ENCODE results near the gene DIAPH1.

Gene DIAPH1

GRCh38 chr5:141519605-141520565 is 98.9 kb downstream of the DIAPH1 start:
- no peak for DNase-seq (ENCODE audit: low read depth)

- peak; percentile 42 for DNase-seq (ENCODE audit: low read depth)
Measured at GRCh38 chr5:141518618-141519015, 100.2 kb downstream of the DIAPH1 start.

GRCh38 chr5:141517880-141518617 is 100.8 kb downstream of the DIAPH1 start:
- peak; percentile 87 for DNase-seq (ENCODE audit: low read depth)

- DNase-seq (ENCODE audit: low read depth), result no peak
Measured at GRCh38 chr5:141517312-141517711, 101.5 kb downstream of the DIAPH1 start.

- DNase-seq (ENCODE audit: low read depth), result no peak
Measured at GRCh38 chr5:141516672-141517025, 102.2 kb downstream of the DIAPH1 start.

- peak; percentile 21 for DNase-seq (ENCODE audit: low read depth)
Measured at GRCh38 chr5:141515946-141516671, 102.7 kb downstream of the DIAPH1 start.

- no peak for DNase-seq (ENCODE audit: low read depth)
Measured at GRCh38 chr5:141515141-141515540, 103.7 kb downstream of the DIAPH1 start.

- DNase-seq (ENCODE audit: low read depth), result no peak
Measured at GRCh38 chr5:141514330-141515133, 104.3 kb downstream of the DIAPH1 start.

- peak; percentile 85 for DNase-seq (ENCODE audit: low read depth)
Measured at GRCh38 chr5:141513627-141514329, 105.0 kb downstream of the DIAPH1 start.

- peak; percentile 41 for DNase-seq (ENCODE audit: low read depth)
Measured at GRCh38 chr5:141512911-141513626, 105.7 kb downstream of the DIAPH1 start.

- peak; percentile 65 for DNase-seq (ENCODE audit: low read depth)
Measured at GRCh38 chr5:141512390-141512910, 106.3 kb downstream of the DIAPH1 start.

- no peak for DNase-seq (ENCODE audit: low read depth)
Measured at GRCh38 chr5:141511771-141512325, 107.0 kb downstream of the DIAPH1 start.

- no peak for DNase-seq (ENCODE audit: low read depth)
Measured at GRCh38 chr5:141510850-141511601, 107.8 kb downstream of the DIAPH1 start.

- no peak for DNase-seq (ENCODE audit: low read depth)
Measured at GRCh38 chr5:141510160-141510559, 108.6 kb downstream of the DIAPH1 start.

- peak; percentile 96 for DNase-seq (ENCODE audit: low read depth)
Measured at GRCh38 chr5:141508798-141509611, 109.8 kb downstream of the DIAPH1 start.

- DNase-seq (ENCODE audit: low read depth), result peak; percentile 28
Measured at GRCh38 chr5:141508440-141508797, 110.4 kb downstream of the DIAPH1 start.

- DNase-seq (ENCODE audit: low read depth), result peak; percentile 89
Measured at GRCh38 chr5:141507387-141508091, 111.3 kb downstream of the DIAPH1 start.
